K562 (cell line): ENCODE measurements around the gene RPS6KA6.

Experiments
- NFE2 ChIP-seq: IDR thresholded peaks from 2 replicates; pipeline ENCODE4 v1.6.1; 2014; ENCODE audit warnings: antibody characterized with exemption, low read depth
- POLR2AphosphoS2 ChIP-seq: IDR thresholded peaks from 2 replicates; pipeline ENCODE4 v1.6.1; 2012; ENCODE audit warnings: low read length, improper control_type of control experiment
- PTTG1 ChIP-seq: fragments of 450-650 bp; IDR thresholded peaks from 2 replicates; pipeline ENCODE4 v1.6.1; 2016; ENCODE audit warnings: low read depth, mild to moderate bottlenecking, missing genetic modification characterization, missing compliant biosample characterization
- TCF15 ChIP-seq: fragments of 250-450 bp; sonication (Bioruptor Pico); IDR thresholded peaks from 2 replicates; pipeline ENCODE4 v1.8.0; 2022; ENCODE audit warnings: moderate library complexity, mild to moderate bottlenecking, inconsistent platforms
- TEAD4 ChIP-seq, 2 experiments: sonication (generic) in 1 of 2; formaldehyde crosslinking in 1 of 2; IDR thresholded peaks; 2 replicates each; pipeline versions ENCODE4 v1.6.1 to v1.8.0; 2012 to 2022; ENCODE audit warnings: borderline replicate concordance in 1 of 2, inconsistent platforms in 1 of 2, low read length in 1 of 2, mild to moderate bottlenecking in 1 of 2, missing genetic modification reagents in 1 of 2
- THRA ChIP-seq: fragments of 450-650 bp; IDR thresholded peaks from 2 replicates; pipeline ENCODE4 v1.6.1; 2017; ENCODE audit warnings: mild to moderate bottlenecking, moderate library complexity
- TF ChIP-seq, protein P1 (sequence below), 3 experiments: IDR thresholded peaks in 2 of 3; conservative IDR thresholded peaks in 1 of 3; 2 replicates each; pipeline ENCODE4 v1.5.1; 2011 to 2012; ENCODE audit warnings: low read length in 3 of 3, mild to moderate bottlenecking in 3 of 3, control low read depth in 2 of 3, improper control_type of control experiment in 1 of 3, inconsistent platforms in 1 of 3, low read depth in 1 of 3, mixed read lengths in 1 of 3, moderate library complexity in 1 of 3; ENCODE audit not compliant: insufficient read depth in 2 of 3
- TF ChIP-seq, protein P2 (sequence below): sonication (generic); formaldehyde crosslinking; IDR thresholded peaks from 2 replicates; pipeline ENCODE4 v1.8.1; 2023; ENCODE audit warnings: mild to moderate bottlenecking, missing genetic modification reagents
- TF ChIP-seq, protein P3 (sequence below): sonication (generic); formaldehyde crosslinking; IDR thresholded peaks from 2 replicates; pipeline ENCODE4 v1.8.0; 2022; ENCODE audit warnings: missing genetic modification reagents, mild to moderate bottlenecking, moderate library complexity, borderline replicate concordance

DNA sequence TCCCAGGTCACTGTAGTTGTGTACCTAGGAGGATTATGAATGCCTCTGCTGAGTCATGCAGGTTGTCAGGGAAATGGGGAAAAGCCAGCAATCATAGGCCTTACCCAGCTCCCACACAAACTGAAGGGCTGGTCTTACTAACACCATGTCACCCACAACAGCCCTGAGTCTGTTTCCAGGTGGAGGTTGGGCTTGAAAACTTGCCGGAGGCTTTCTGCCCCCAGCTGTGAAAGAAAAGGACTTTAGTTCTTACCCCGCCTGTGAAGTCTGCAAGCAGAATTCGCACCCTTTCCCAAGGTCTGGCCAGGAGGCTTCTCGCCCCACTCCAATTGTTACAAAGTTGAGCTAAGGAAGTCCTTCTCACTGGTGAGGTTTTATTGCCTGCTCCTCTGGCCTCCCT, 143.9 kb downstream of the RPS6KA6 start:
- no peak for TF ChIP-seq PTTG1
- TF ChIP-seq TCF15 (CRISPR knock-in tag): no peak
- TF ChIP-seq, protein P1, sequence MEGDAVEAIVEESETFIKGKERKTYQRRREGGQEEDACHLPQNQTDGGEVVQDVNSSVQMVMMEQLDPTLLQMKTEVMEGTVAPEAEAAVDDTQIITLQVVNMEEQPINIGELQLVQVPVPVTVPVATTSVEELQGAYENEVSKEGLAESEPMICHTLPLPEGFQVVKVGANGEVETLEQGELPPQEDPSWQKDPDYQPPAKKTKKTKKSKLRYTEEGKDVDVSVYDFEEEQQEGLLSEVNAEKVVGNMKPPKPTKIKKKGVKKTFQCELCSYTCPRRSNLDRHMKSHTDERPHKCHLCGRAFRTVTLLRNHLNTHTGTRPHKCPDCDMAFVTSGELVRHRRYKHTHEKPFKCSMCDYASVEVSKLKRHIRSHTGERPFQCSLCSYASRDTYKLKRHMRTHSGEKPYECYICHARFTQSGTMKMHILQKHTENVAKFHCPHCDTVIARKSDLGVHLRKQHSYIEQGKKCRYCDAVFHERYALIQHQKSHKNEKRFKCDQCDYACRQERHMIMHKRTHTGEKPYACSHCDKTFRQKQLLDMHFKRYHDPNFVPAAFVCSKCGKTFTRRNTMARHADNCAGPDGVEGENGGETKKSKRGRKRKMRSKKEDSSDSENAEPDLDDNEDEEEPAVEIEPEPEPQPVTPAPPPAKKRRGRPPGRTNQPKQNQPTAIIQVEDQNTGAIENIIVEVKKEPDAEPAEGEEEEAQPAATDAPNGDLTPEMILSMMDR (IDR thresholded peaks at IDR 0.05 in 2 of 3, conservative IDR thresholded peaks at IDR 0.05 in 1 of 3; ENCODE audit: insufficient read depth in 2 of 3, low read depth in 1 of 3, low read length in 3 of 3): no peak
- TF ChIP-seq, protein P2, sequence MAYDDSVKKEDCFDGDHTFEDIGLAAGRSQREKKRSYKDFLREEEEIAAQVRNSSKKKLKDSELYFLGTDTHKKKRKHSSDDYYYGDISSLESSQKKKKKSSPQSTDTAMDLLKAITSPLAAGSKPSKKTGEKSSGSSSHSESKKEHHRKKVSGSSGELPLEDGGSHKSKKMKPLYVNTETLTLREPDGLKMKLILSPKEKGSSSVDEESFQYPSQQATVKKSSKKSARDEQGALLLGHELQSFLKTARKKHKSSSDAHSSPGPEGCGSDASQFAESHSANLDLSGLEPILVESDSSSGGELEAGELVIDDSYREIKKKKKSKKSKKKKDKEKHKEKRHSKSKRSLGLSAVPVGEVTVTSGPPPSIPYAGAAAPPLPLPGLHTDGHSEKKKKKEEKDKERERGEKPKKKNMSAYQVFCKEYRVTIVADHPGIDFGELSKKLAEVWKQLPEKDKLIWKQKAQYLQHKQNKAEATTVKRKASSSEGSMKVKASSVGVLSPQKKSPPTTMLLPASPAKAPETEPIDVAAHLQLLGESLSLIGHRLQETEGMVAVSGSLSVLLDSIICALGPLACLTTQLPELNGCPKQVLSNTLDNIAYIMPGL: no peak
- no peak for TF ChIP-seq TEAD4 (IDR thresholded peaks at IDR 0.05; ENCODE audit: low read length)
- no peak for TF ChIP-seq TEAD4 (CRISPR knock-in tag; IDR thresholded peaks at IDR 0.05; ENCODE audit: borderline replicate concordance)
- TF ChIP-seq THRA: no peak
- TF ChIP-seq POLR2AphosphoS2: no peak
- TF ChIP-seq NFE2: no peak
- TF ChIP-seq, protein P3, sequence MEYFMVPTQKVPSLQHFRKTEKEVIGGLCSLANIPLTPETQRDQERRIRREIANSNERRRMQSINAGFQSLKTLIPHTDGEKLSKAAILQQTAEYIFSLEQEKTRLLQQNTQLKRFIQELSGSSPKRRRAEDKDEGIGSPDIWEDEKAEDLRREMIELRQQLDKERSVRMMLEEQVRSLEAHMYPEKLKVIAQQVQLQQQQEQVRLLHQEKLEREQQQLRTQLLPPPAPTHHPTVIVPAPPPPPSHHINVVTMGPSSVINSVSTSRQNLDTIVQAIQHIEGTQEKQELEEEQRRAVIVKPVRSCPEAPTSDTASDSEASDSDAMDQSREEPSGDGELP (CRISPR knock-in tag): no peak
